HepG2 (cell line): ENCODE measurements around the gene NKAIN4. TPM values are rescaled to one million over a fixed set of nuclear protein-coding genes. Genes with fewer than 3 reads are reported as not detected.

Source experiments
- ATAC-seq: fragments of 200-7000 bp; cut with Tn5 transposase; 3 replicates; pipeline ENCODE4 v1.9.1; 2020; ENCODE audit warnings: mild to moderate bottlenecking, moderate library complexity
- BruUV-seq: library from RNA; stranded (reverse); fragments of 400-500 nt; replicated peaks from 2 replicates; lab custom pipeline; 2021; lab: Mats Ljungman, UMichigan
- CTCF ChIA-PET: fragments of 300-600 bp; formaldehyde crosslinking; extraction: SDS; loops from one replicate; lab custom pipeline; 2021; ENCODE audit warnings: low total read pairs, inconsistent platforms, low intra/inter-chr PET ratio; lab: Yijun Ruan, JAX
- POLR2A ChIA-PET: fragments of 350-600 bp; sonication (Branson Sonifier 250); formaldehyde crosslinking; loops from one replicate; lab custom pipeline; 2020; ENCODE audit warnings: antibody characterized with exemption, inconsistent platforms; lab: Yijun Ruan, JAX
- DNase-seq: peaks from one replicate; pipeline ENCODE4 v3.0.0-alpha.2; 2015; ENCODE audit warnings: low spot score
- FAIRE-seq: peaks from 3 replicates; lab custom pipeline; 2011; peaks lifted over from hg19 to GRCh38; lab: Jason Lieb, UNC
- H2AFZ ChIP-seq: one replicate; pipeline ENCODE4 v1.6.1; 2011; ENCODE audit warnings: low read length, inconsistent platforms
- H3K27ac ChIP-seq: fragments of 300-600 bp; 3 replicates; pipeline ENCODE4 v1.8.0; 2011; ENCODE audit warnings: mixed run types, mild to moderate bottlenecking, mixed read lengths, low read length, inconsistent platforms; ENCODE audit not compliant: insufficient read depth; ENCODE audit errors: extremely low read length
- H3K27me3 ChIP-seq, 2 experiments: fragments of 200-600 bp in 1 of 2; 2 replicates in 1 of 2; 3 replicates in 1 of 2; pipeline versions ENCODE4 v1.6.0 to v1.8.0; 2011; ENCODE audit warnings: low read length in 2 of 2, mild to moderate bottlenecking in 2 of 2, moderate library complexity in 2 of 2, inconsistent platforms in 1 of 2; ENCODE audit not compliant: insufficient read depth in 2 of 2, control insufficient read depth in 1 of 2
- H3K36me3 ChIP-seq, 2 experiments: fragments of 200-600 bp in 1 of 2; replicated peaks in 1 of 2; 2 replicates in 1 of 2; 3 replicates in 1 of 2; pipeline versions ENCODE4 v1.5.1 to v1.8.0; 2011; ENCODE audit warnings: low read length in 2 of 2, inconsistent platforms in 1 of 2; ENCODE audit not compliant: insufficient read depth in 2 of 2, control insufficient read depth in 1 of 2
- H3K4me1 ChIP-seq: 2 replicates; pipeline ENCODE4 v1.5.1; 2012; ENCODE audit warnings: low read length, inconsistent platforms; ENCODE audit not compliant: insufficient read depth
- H3K4me2 ChIP-seq: 2 replicates; pipeline ENCODE4 v1.6.0; 2011; ENCODE audit warnings: low read depth, low read length, inconsistent platforms
- H3K4me3 ChIP-seq, 3 experiments: fragments of 200-600 bp in 1 of 3; sonication (generic), shearing (Covaris generic) in 1 of 3; replicated peaks in 1 of 3; 2 replicates each; pipeline ENCODE4 v1.5.1; 2011 to 2016; ENCODE audit warnings: low read length in 3 of 3, inconsistent platforms in 2 of 3, low read depth in 2 of 3, mild to moderate bottlenecking in 2 of 3, control low read depth in 1 of 3, mixed read lengths in 1 of 3; ENCODE audit not compliant: insufficient read depth in 1 of 3
- H3K79me2 ChIP-seq: one replicate; pipeline ENCODE4 v1.6.1; 2011; ENCODE audit warnings: low read length, inconsistent platforms; ENCODE audit not compliant: insufficient read depth
- H3K9ac ChIP-seq: 2 replicates; pipeline ENCODE4 v1.6.0; 2011; ENCODE audit warnings: mild to moderate bottlenecking, low read depth, low read length, inconsistent platforms; ENCODE audit not compliant: insufficient read depth
- H3K9me3 ChIP-seq: 2 replicates; pipeline ENCODE4 v1.5.1; 2012; ENCODE audit warnings: mild to moderate bottlenecking, low read length
- H4K20me1 ChIP-seq: 2 replicates; pipeline ENCODE4 v1.6.0; 2011; ENCODE audit warnings: inconsistent platforms, mild to moderate bottlenecking, low read length, moderate library complexity; ENCODE audit not compliant: insufficient read depth
- CBFB ChIP-seq: sonication (generic); formaldehyde crosslinking; IDR thresholded peaks from 2 replicates; pipeline ENCODE4 v1.4.0; 2020; ENCODE audit warnings: missing genetic modification reagents
- CENPX ChIP-seq: sonication (generic); formaldehyde crosslinking; IDR thresholded peaks from 2 replicates; pipeline ENCODE4 v1.9.0; 2021; ENCODE audit warnings: mild to moderate bottlenecking, missing genetic modification reagents, moderate library complexity
- FLYWCH1 ChIP-seq: sonication (generic); formaldehyde crosslinking; IDR thresholded peaks from 2 replicates; pipeline ENCODE4 v1.8.1; 2023; ENCODE audit warnings: mild to moderate bottlenecking, missing genetic modification reagents
- FOXP1 ChIP-seq, 2 experiments: fragments of 450-650 bp in 1 of 2; IDR thresholded peaks; 2 replicates each; pipeline ENCODE4 v1.6.1; 2017 to 2018; ENCODE audit warnings: antibody characterized with exemption in 1 of 2
- GTF3A ChIP-seq: sonication (generic); formaldehyde crosslinking; conservative IDR thresholded peaks from 2 replicates; pipeline ENCODE4 v1.4.0; 2020; ENCODE audit warnings: mild to moderate bottlenecking, missing genetic modification reagents
- HOXA9 ChIP-seq: sonication (generic); formaldehyde crosslinking; IDR thresholded peaks from 2 replicates; pipeline ENCODE4 v1.8.1; 2022; ENCODE audit warnings: missing genetic modification reagents, mild to moderate bottlenecking, moderate library complexity, borderline replicate concordance
- ISL2 ChIP-seq: sonication (generic); formaldehyde crosslinking; IDR thresholded peaks from 2 replicates; pipeline ENCODE4 v1.5.0; 2020; ENCODE audit warnings: missing genetic modification reagents
- MTA3 ChIP-seq: sonication (generic); formaldehyde crosslinking; IDR thresholded peaks from 2 replicates; pipeline ENCODE4 v1.4.0; 2020; ENCODE audit warnings: missing genetic modification reagents
- NFAT5 ChIP-seq: sonication (generic); formaldehyde crosslinking; IDR thresholded peaks from 2 replicates; pipeline ENCODE4 v1.4.0; 2020; ENCODE audit warnings: missing genetic modification reagents
- NRL ChIP-seq: sonication (generic); formaldehyde crosslinking; IDR thresholded peaks from 2 replicates; pipeline ENCODE4 v1.5.0; 2020; ENCODE audit warnings: missing genetic modification reagents, mild to moderate bottlenecking, moderate library complexity, borderline replicate concordance
- PAF1 ChIP-seq: IDR thresholded peaks from 2 replicates; pipeline ENCODE4 v1.6.1; 2016; ENCODE audit warnings: missing genetic modification reagents, missing compliant biosample characterization
- PCBP2 ChIP-seq: fragments of 200-400 bp; formaldehyde crosslinking; optimal IDR thresholded peaks from 2 replicates; pipeline ENCODE3; 2018; ENCODE audit warnings: low read length, low read depth; ENCODE audit not compliant: poor library complexity, severe bottlenecking
- RBFOX2 ChIP-seq: fragments of 200-400 bp; formaldehyde crosslinking; IDR thresholded peaks from 2 replicates; pipeline ENCODE4 v1.6.1; 2017; ENCODE audit warnings: low read depth, mild to moderate bottlenecking, low read length
- RBM39 ChIP-seq: fragments of 200-400 bp; formaldehyde crosslinking; IDR thresholded peaks from one replicate; pipeline ENCODE4 v1.6.1; 2018; ENCODE audit warnings: antibody characterized with exemption, mild to moderate bottlenecking, low read depth, low read length; ENCODE audit not compliant: poor library complexity, severe bottlenecking
- SMAD3 ChIP-seq: sonication (generic); formaldehyde crosslinking; IDR thresholded peaks from 2 replicates; pipeline ENCODE4 v1.4.0; 2020; ENCODE audit warnings: missing genetic modification reagents
- SNRNP70 ChIP-seq: fragments of 200-400 bp; formaldehyde crosslinking; IDR thresholded peaks from 2 replicates; pipeline ENCODE4 v1.6.1; 2017; ENCODE audit warnings: mild to moderate bottlenecking, low read depth, low read length, moderate library complexity
- TCF7 ChIP-seq: sonication (generic); IDR thresholded peaks from 2 replicates; pipeline ENCODE4 v1.6.1; 2016; ENCODE audit warnings: antibody characterized with exemption, low read depth
- TP53 ChIP-seq: sonication (generic); formaldehyde crosslinking; conservative IDR thresholded peaks from 2 replicates; pipeline ENCODE4 v1.4.0; 2020; ENCODE audit warnings: missing genetic modification reagents
- ZNF790 ChIP-seq: sonication (generic); formaldehyde crosslinking; IDR thresholded peaks from 2 replicates; pipeline ENCODE4 v1.8.0; 2022; ENCODE audit warnings: missing genetic modification reagents, mild to moderate bottlenecking, borderline replicate concordance
- WGBS: methylation state at CpG from one replicate; pipeline ENCODE4 v1.1.6; 2017; ENCODE audit warnings: low lambda C conversion rate; 5-methylcytosine and 5-hydroxymethylcytosine counted together
- in situ Hi-C: cut with HindIII; loops from 2 replicates; pipeline ENCODE4 v1.10.0; 2017; ENCODE audit warnings: low pct_unique_long_range_greater_than_20kb; ENCODE audit not compliant: extremely low pct_ligation_motif_present
- intact Hi-C: fragments of 100-400 bp; cut with micrococcal nuclease; formaldehyde crosslinking; loops from one replicate; pipeline ENCODE4 v1.10.0; 2022; ENCODE audit not compliant: unreplicated experiment
- polyA plus RNA-seq, 8 experiments: library from polyadenylated mRNA; depleted of rRNA in 3 of 8; stranded (reverse) in 7 of 8; unstranded in 1 of 8; fragments of >200 nt; fragmentation: Illumina TruSeq in 4 of 8; extraction: Trizol in 4 of 8; gene quantifications; 2 replicates each; pipeline versions ENCODE4 v1.2.1 to v1.2.3, GENCODE V29; 2011 to 2016; ENCODE audit warnings: low read depth in 4 of 8, missing spikeins in 1 of 8, mixed read lengths in 1 of 8; ENCODE audit not compliant: insufficient read depth in 1 of 8
- total RNA-seq, 5 experiments: library from RNA; depleted of rRNA; stranded (reverse); fragments of >200 nt; fragmentation: Illumina TruSeq; extraction: Trizol; gene quantifications; 2 replicates each; pipeline ENCODE4 v1.2.3, GENCODE V29; 2016; ENCODE audit warnings: low read depth in 1 of 5
- TF ChIP-seq, protein P1 (sequence below): sonication (generic); IDR thresholded peaks from 2 replicates; pipeline ENCODE4 v1.6.1; 2016; ENCODE audit warnings: low read depth, borderline replicate concordance

NKAIN4 gene
- total and polyA plus RNA-seq, 2 of the 13 experiments (the other 11 are each of a cell fraction or from before 2014, with no cell fraction given): not detected

- no peak overlapping the region for H3K27ac ChIP-seq
- 98% methylated on average over 25 of the region's 25 CpGs for WGBS
- POLR2A ChIA-PET: interaction anchor here (1.1 kb wide), 1 partner anchor 12 kb away, joined by 4 read pairs; the partner anchor contains the start of gene ARFGAP1
- no peaks in the 10 kb centered on the region for H3K9me3 ChIP-seq
- no peaks in the 10 kb centered on the region for H3K79me2 ChIP-seq
- no peaks in the 10 kb centered on the region for H3K27me3 ChIP-seq
- H3K4me1 ChIP-seq: no peaks in the 10 kb centered on the region
- no peak overlapping the region for H3K4me2 ChIP-seq
- no peak for DNase-seq
- in situ Hi-C loops: no loop called here
- H3K4me3 ChIP-seq: no peak overlapping the region
- peaks cover 43 to 71% of the 10 kb centered on the region in 2 experiments for H3K36me3 ChIP-seq
- H2AFZ ChIP-seq: no peak overlapping the region
- intact Hi-C loops: no loop called here
- CTCF ChIA-PET: no interaction called here
- ATAC-seq: no peak
- H4K20me1 ChIP-seq: peaks cover 7% of the 10 kb centered on the region; the same call in 1 of the 2 replicates
- H3K9ac ChIP-seq: no peak overlapping the region
- BruUV-seq: no TSS peak
- FAIRE-seq: no peak
- TF ChIP-seq SNRNP70: no peak
- no peak for TF ChIP-seq HOXA9 (CRISPR knock-in tag)
- no peak for TF ChIP-seq NFAT5 (CRISPR knock-in tag)
- no peak for TF ChIP-seq ISL2 (CRISPR knock-in tag)
- TF ChIP-seq ZNF790: no peak
- no peak for TF ChIP-seq FLYWCH1 (CRISPR knock-in tag)
- TF ChIP-seq PAF1 (CRISPR knock-in tag): no peak
- TF ChIP-seq, protein P1, sequence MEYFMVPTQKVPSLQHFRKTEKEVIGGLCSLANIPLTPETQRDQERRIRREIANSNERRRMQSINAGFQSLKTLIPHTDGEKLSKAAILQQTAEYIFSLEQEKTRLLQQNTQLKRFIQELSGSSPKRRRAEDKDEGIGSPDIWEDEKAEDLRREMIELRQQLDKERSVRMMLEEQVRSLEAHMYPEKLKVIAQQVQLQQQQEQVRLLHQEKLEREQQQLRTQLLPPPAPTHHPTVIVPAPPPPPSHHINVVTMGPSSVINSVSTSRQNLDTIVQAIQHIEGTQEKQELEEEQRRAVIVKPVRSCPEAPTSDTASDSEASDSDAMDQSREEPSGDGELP: no peak
- TF ChIP-seq CENPX (CRISPR knock-in tag): no peak
- TF ChIP-seq RBFOX2: peak; percentile 72
- peak; percentile 16 for TF ChIP-seq RBM39
- TF ChIP-seq TP53 (CRISPR knock-in tag): no peak
- TF ChIP-seq GTF3A (CRISPR knock-in tag): no peak
- TF ChIP-seq CBFB (CRISPR knock-in tag): no peak
- TF ChIP-seq FOXP1 (IDR thresholded peaks at IDR 0.05): no peak
- no peak for TF ChIP-seq FOXP1 (CRISPR knock-in tag; IDR thresholded peaks at IDR 0.05)
- no peak for TF ChIP-seq MTA3 (CRISPR knock-in tag)
- TF ChIP-seq PCBP2: no peak
- no peak for TF ChIP-seq SMAD3 (CRISPR knock-in tag)
- TF ChIP-seq TCF7: no peak
- TF ChIP-seq NRL: peak; percentile 6; the same call in 1 of the 2 replicates
Observed at GRCh38 chr20:63284544-63284949, 30.3 kb upstream of the NKAIN4 start.
